Dedifferentiated amniotic fluid mesenchymal stem cell (primary cell): ENCODE results near the gene TDP2.
"Not testable (repeated sequence)": the region's sequence is repeated elsewhere in the genome, so short reads cannot be mapped to it uniquely, and the experiment has no call there.

Source experiments
- DNase-seq: peaks from one replicate; pipeline ENCODE4 v3.0.0-alpha.2; 2016; ENCODE audit errors: extremely low spot score

Gene TDP2

GRCh38 chr6:24680582-24680981 lies 13.9 kb upstream of the TDP2 start:
- no peak for DNase-seq

- DNase-seq = not testable (repeated sequence)
Measured at GRCh38 chr6:24678792-24679352, 12.2 kb upstream of the TDP2 start.

- no peak for DNase-seq
Measured at GRCh38 chr6:24673625-24674024, 6.9 kb upstream of the TDP2 start.

- DNase-seq = no peak
Measured at GRCh38 chr6:24672620-24673182, 6.0 kb upstream of the TDP2 start.

- not testable (repeated sequence) for DNase-seq
Measured at GRCh38 chr6:24671077-24671476, 4.4 kb upstream of the TDP2 start.

- DNase-seq = not testable (repeated sequence)
Measured at GRCh38 chr6:24670492-24670891, 3.8 kb upstream of the TDP2 start.

GRCh38 chr6:24668997-24669361 lies 2.3 kb upstream of the TDP2 start:
- no peak for DNase-seq

GRCh38 chr6:24668066-24668996 lies 1.6 kb upstream of the TDP2 start:
- DNase-seq = not testable (repeated sequence)

- no peak for DNase-seq
Measured at GRCh38 chr6:24667378-24667803, 692 bp upstream of the TDP2 start.

GRCh38 chr6:24666097-24666640 lies 530 bp downstream of the TDP2 start:
- peak; percentile 24 for DNase-seq

- no peak for DNase-seq
Measured at GRCh38 chr6:24664046-24664987, 2.4 kb downstream of the TDP2 start.

- DNase-seq = no peak
Measured at GRCh38 chr6:24663189-24663588, 3.5 kb downstream of the TDP2 start.

GRCh38 chr6:24662236-24662635 lies 4.5 kb downstream of the TDP2 start:
- DNase-seq = no peak

- not testable (repeated sequence) for DNase-seq
Measured at GRCh38 chr6:24661759-24662158, 4.9 kb downstream of the TDP2 start.

- no peak for DNase-seq
Measured at GRCh38 chr6:24660105-24660504, 6.6 kb downstream of the TDP2 start.

GRCh38 chr6:24659561-24659960 lies 7.1 kb downstream of the TDP2 start:
- DNase-seq = no peak

- DNase-seq = peak; percentile 63
Measured at GRCh38 chr6:24658573-24659560, 7.8 kb downstream of the TDP2 start.

GRCh38 chr6:24655215-24655614 lies 11.5 kb downstream of the TDP2 start:
- DNase-seq = no peak

GRCh38 chr6:24650365-24650764 lies 16.3 kb downstream of the TDP2 start:
- no peak for DNase-seq

- DNase-seq = no peak
Measured at GRCh38 chr6:24649691-24650090, 17.0 kb downstream of the TDP2 start.
